Sigmoid colon (tissue), 7 donors: ENCODE measurements around the gene RTP1. TPM values are rescaled to one million over a fixed set of nuclear protein-coding genes. Genes with fewer than 3 reads are reported as not detected.
A peak's percentile ranks its signal among the peaks of the same experiment; 100 is the strongest.
"Not testable (repeated sequence)": the region's sequence is repeated elsewhere in the genome, so short reads cannot be mapped to it uniquely, and the experiment has no call there.

Source experiments
- DNase-seq: peaks from one replicate; pipeline ENCODE4 v3.0.0-alpha.2; 2019
- H3K27ac ChIP-seq, 4 donors: fragments of 200-600 bp; sonication (generic); one replicate each; pipeline ENCODE4 v1.5.1; 2016 to 2019; ENCODE audit warnings: mild to moderate bottlenecking in 1 of 4
- H3K27me3 ChIP-seq, 3 donors: fragments of 200-600 bp; sonication (generic); one replicate each; pipeline ENCODE4 v1.5.1; 2019; ENCODE audit warnings: mild to moderate bottlenecking in 1 of 3
- H3K36me3 ChIP-seq, 4 donors: fragments of 200-600 bp; sonication (generic); one replicate each; pipeline ENCODE4 v1.5.1; 2016 to 2019
- H3K4me1 ChIP-seq, 4 donors: fragments of 200-600 bp; sonication (generic); one replicate each; pipeline ENCODE4 v1.5.1; 2017 to 2019
- H3K4me3 ChIP-seq, 4 donors: fragments of 200-600 bp; sonication (generic); one replicate each; pipeline ENCODE4 v1.5.1; 2017 to 2019; ENCODE audit warnings: mild to moderate bottlenecking in 2 of 4, moderate library complexity in 1 of 4
- H3K9me3 ChIP-seq, 4 donors: fragments of 200-600 bp in 3 of 4; sonication (generic) in 3 of 4; one replicate each; pipeline versions ENCODE4 v1.5.1 to v1.6.1; 2013 to 2019
- CTCF ChIP-seq, 4 experiments: fragments of 450-650 bp in 3 of 4; fragments of 200-600 bp in 1 of 4; IDR thresholded peaks; one replicate each; pipeline ENCODE4 v1.5.1; 2016 to 2019; ENCODE audit warnings: antibody characterized with exemption in 4 of 4, mild to moderate bottlenecking in 3 of 4, moderate library complexity in 2 of 4
- EP300 ChIP-seq, 4 donors: sonication (generic); formaldehyde crosslinking; IDR thresholded peaks; one replicate each; pipeline ENCODE4 v1.6.1; 2017; ENCODE audit warnings: antibody characterized with exemption in 4 of 4
- POLR2A ChIP-seq, 2 donors: fragments of 450-650 bp; IDR thresholded peaks; one replicate each; pipeline ENCODE4 v1.6.1; 2016; ENCODE audit warnings: antibody characterized with exemption in 2 of 2, mild to moderate bottlenecking in 2 of 2, moderate library complexity in 2 of 2
- POLR2AphosphoS5 ChIP-seq, 4 donors: sonication (generic); formaldehyde crosslinking; IDR thresholded peaks; one replicate each; pipeline ENCODE4 v1.6.1; 2017; ENCODE audit warnings: antibody characterized with exemption in 4 of 4
- WGBS, 2 donors: extraction: QIAGEN DNeasy Blood & Tissue Kit; methylation state at CpG; one replicate each; pipeline ENCODE4 v1.1.7; 2013; 5-methylcytosine and 5-hydroxymethylcytosine counted together
- intact Hi-C: fragments of 100-400 bp; cut with DNase I; formaldehyde crosslinking; loops from one replicate; pipeline ENCODE4 v1.15.1; 2023
- polyA plus RNA-seq, 3 donors: library from polyadenylated mRNA; stranded (reverse); fragments of 200-250 nt; gene quantifications; one replicate each; pipeline ENCODE4 v1.2.3, GENCODE V29; 2013
- total RNA-seq, 4 donors: library from RNA; depleted of rRNA; stranded (reverse); fragments of >200 nt; gene quantifications; one replicate each; pipeline ENCODE4 v1.1.0, GENCODE V29; 2016
- donor health status: healthy with polysubstance abuse.
- donor health status: Bipolar disorder and iron deficiency.
- donor health status: healthy.

RTP1 gene
- total and polyA plus RNA-seq, 7 donors, result 0.04 TPM; not detected in 6

GRCh38 chr3:187165144-187165543 is 32.1 kb upstream of the RTP1 start:
- Histone ChIP-seq H3K27me3 (no peaks in the 10 kb centered on the region), H3K4me1 (peaks cover 0 to 21% (median 10%) of the 10 kb centered on the region in 4 donors), H3K9me3 (no peaks in the 10 kb centered on the region), H3K27ac (no peak overlapping the region), H3K4me3 (no peak overlapping the region), H3K36me3 (no peaks in the 10 kb centered on the region)
- 0 to 2% methylated on average over 3 of the region's 3 CpGs for WGBS, 2 donors
- intact Hi-C loops, result loop anchor here (5.0 kb wide), 3 partner anchors 53 to 548 kb away; no protein-coding TSS in a partner anchor
- DNase-seq, result no peak
- no peak for TF ChIP-seq POLR2AphosphoS5 (IDR thresholded peaks at IDR 0.05)
- peak; percentile 60 to 72 (median 69) for TF ChIP-seq CTCF (IDR thresholded peaks at IDR 0.05)
- no peak for TF ChIP-seq EP300 (IDR thresholded peaks at IDR 0.05)
- TF ChIP-seq POLR2A (IDR thresholded peaks at IDR 0.05), result no peak

- no peak for DNase-seq
- no peak for TF ChIP-seq POLR2AphosphoS5 (IDR thresholded peaks at IDR 0.05)
- TF ChIP-seq EP300 (IDR thresholded peaks at IDR 0.05), result no peak
- TF ChIP-seq CTCF (IDR thresholded peaks at IDR 0.05), result no peak
- TF ChIP-seq POLR2A (IDR thresholded peaks at IDR 0.05), result no peak
- peak overlapping the region in 2 of 4 donors; percentile 58 to 70 for H3K27ac ChIP-seq
- H3K36me3 ChIP-seq, result no peaks in the 10 kb centered on the region
- H3K4me1 ChIP-seq, result peaks cover 0 to 21% (median 10%) of the 10 kb centered on the region in 4 donors
- no peaks in the 10 kb centered on the region for H3K27me3 ChIP-seq
- no peak overlapping the region for H3K4me3 ChIP-seq
- intact Hi-C loops, result loop anchor here (5.0 kb wide), 3 partner anchors 54 to 549 kb away; no protein-coding TSS in a partner anchor
- WGBS, 2 donors, result 86 to 89% methylated on average over 8 of the region's 8 CpGs
- H3K9me3 ChIP-seq, result no peaks in the 10 kb centered on the region
Observed at GRCh38 chr3:187166750-187167149, 30.5 kb upstream of the RTP1 start.

- Histone ChIP-seq H3K36me3 (no peaks in the 10 kb centered on the region), H3K27ac (peak overlapping the region in 3 of 4 donors; percentile 58 to 70 (median 63)), H3K4me1 (peaks cover 0 to 21% (median 10%) of the 10 kb centered on the region in 4 donors), H3K27me3 (no peaks in the 10 kb centered on the region), H3K9me3 (no peaks in the 10 kb centered on the region), H3K4me3 (no peak overlapping the region)
- 88 to 90% methylated on average over 5 of the region's 5 CpGs for WGBS, 2 donors
- TF ChIP-seq CTCF (IDR thresholded peaks at IDR 0.05), result no peak
- no peak for TF ChIP-seq POLR2A (IDR thresholded peaks at IDR 0.05)
- no peak for TF ChIP-seq EP300 (IDR thresholded peaks at IDR 0.05)
- TF ChIP-seq POLR2AphosphoS5 (IDR thresholded peaks at IDR 0.05), result no peak
- DNase-seq, result no peak
- intact Hi-C loops, result loop anchor here (5.0 kb wide), 3 partner anchors 55 to 550 kb away; no protein-coding TSS in a partner anchor
Observed at GRCh38 chr3:187167777-187168176, 29.5 kb upstream of the RTP1 start.

GRCh38 chr3:187169231-187169960 is 27.9 kb upstream of the RTP1 start:
- H3K4me3 ChIP-seq, result no peak overlapping the region
- 88 to 92% methylated on average over 2 of the region's 2 CpGs for WGBS, 2 donors
- no peak overlapping the region for H3K27ac ChIP-seq
- no peaks in the 10 kb centered on the region for H3K9me3 ChIP-seq
- TF ChIP-seq CTCF (IDR thresholded peaks at IDR 0.05) (no peak), EP300 (IDR thresholded peaks at IDR 0.05) (no peak), POLR2AphosphoS5 (IDR thresholded peaks at IDR 0.05) (no peak), POLR2A (IDR thresholded peaks at IDR 0.05) (no peak)
- DNase-seq, result no peak
- peaks cover 0 to 36% (median 25%) of the 10 kb centered on the region in 4 donors for H3K4me1 ChIP-seq
- intact Hi-C loops, result loop anchor here (5.0 kb wide), 3 partner anchors 57 to 552 kb away; no protein-coding TSS in a partner anchor
- no peaks in the 10 kb centered on the region for H3K36me3 ChIP-seq
- H3K27me3 ChIP-seq, result no peaks in the 10 kb centered on the region

- H3K27me3 ChIP-seq, DNase-seq, H3K27ac ChIP-seq, H3K4me3 ChIP-seq, H3K9me3 ChIP-seq, H3K36me3 ChIP-seq, intact Hi-C loops: not testable (repeated sequence)
- 95 to 96% methylated on average over 5 of the region's 5 CpGs for WGBS, 2 donors
- H3K4me1 ChIP-seq, result peaks cover 0 to 32% (median 27%) of the 10 kb centered on the region in 4 donors
Observed at GRCh38 chr3:187170911-187171310, 26.4 kb upstream of the RTP1 start.
